NCI-H1092 (cell line): Measurements from ENCODE around the gene TEDC1.
A peak's percentile ranks its signal among the peaks of the same experiment; 100 is the strongest.

Experiments
- DNase-seq: peaks from one replicate; lab custom pipeline; 2025; lab: John Stamatoyannopoulos, UW

TEDC1 gene, protein sequence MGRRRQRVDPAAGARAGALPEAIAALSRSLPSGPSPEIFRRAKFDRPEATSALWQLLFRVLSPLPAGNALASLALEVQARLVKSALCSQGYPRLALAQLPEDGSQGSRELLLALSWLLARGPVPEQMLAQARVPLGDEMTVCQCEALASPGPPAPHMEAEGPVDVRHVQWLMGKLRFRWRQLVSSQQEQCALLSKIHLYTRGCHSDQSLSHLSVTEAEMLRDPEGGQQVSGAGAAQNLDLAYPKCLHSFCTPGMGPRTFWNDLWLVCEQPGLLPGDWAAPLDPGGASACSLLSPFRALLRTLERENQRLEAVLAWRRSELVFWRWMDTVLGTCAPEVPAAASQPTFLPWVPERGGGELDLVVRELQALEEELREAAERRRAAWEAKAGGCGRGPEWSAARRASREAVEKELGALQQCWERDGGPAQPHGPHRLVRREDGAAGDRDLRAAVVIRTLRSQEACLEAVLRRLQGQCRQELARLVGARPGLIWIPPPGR

DNA sequence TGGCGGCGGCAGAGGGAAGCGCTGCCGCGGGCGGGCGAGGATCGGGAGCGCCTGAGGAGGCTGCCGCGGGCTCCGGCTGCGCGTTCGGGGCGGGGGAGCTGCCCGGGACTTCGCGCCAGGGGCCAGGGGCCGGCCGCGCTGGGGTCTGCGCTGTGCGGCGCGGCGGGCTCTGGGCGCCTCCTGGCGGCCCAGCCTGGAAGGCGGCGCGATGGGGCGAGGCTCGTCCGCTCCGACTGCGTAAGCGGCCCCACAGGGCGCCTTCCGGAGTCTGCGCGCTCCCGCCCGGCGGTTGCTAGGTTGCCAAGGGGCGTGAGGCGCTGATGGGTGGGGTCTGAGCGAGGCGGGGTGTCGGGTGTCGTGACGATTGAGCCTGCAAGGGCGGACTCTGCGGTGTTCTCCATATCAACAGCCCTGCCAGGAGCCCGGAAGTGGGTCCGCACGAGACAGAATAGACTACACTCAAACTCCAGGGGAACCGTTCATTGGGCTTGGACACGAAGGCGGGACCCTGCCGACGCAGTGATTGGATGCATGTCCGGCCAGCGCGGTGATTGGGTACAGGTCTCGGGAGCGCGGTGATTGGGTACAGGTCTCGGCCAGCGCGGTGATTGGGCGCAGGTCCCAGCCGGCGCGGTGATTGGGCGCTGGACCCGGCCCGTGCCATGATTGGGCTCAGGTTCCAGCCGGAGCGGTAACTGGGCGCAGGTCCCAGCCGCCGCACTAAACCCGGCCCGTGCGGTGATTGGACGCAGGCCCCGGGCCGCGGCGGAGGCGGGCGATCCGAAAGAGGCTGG lies at the start of gene TEDC1:
Gene TEDC1, plus strand, starts transcription at position 675 of the 794 bp plus-strand sequence. CDS start 130 bp downstream, outside the sequence.
- peak; percentile 99 for DNase-seq

DNA sequence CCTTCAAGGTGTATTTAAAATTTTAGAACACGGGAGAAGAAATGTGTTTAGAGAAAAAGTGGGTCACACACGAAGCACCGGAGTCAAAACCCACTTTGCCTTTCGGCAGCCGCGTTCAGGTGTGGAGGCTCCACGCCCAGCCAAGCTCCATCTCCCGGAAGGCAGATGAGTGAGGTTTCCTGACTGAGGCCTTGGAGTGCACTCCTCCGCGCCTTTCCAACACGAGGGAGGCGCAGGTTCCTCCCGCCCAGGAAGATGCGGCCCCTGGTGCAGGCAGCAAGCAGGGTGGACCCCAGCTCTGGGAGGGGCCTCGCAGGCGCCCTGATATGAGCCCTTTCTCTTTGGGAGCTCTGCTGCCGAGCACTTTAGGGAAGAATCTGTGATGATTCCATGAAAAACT lies 48.9 kb upstream of the TEDC1 start:
- no peak for DNase-seq

DNA sequence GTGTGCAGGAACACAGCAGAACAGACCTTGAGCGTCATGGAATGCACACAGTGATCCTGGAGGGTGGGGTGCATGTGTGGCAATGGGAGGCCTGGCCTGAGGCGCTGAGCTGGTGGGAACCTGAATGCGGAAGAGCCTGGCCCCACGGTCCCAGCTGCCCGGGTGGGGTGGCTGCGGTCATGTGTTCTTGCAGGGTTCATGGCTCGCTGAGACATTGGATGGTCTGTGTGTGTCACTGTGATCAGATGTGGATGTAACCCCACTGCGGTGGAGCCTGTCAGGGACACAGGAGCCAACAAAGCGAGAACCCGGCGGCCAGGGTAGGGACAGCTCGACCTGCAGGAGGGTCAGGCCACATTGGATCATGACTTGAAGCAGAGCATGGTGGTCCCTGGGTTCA lies 48.2 kb upstream of the TEDC1 start:
- no peak for DNase-seq

DNA sequence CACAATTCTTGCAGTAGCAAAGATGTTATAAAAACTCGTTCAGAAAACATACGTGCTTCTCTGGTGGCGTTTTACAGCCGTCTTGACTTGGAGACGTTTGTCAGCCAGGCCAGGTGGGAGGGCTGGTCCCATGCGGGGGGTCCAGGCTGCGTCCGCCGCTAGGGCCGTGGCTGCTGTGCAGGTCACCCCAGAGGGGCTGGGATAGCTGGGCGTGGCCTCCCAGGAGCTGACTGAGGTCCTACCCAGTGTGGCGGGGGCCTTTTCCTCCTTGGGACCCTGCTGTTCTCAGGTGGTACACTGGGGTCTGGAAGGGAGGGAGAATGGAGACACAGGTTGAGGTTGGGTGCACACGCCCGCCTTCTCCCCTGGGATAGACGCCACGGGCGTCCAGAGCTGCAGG lies 46.2 kb upstream of the TEDC1 start:
- no peak for DNase-seq

DNA sequence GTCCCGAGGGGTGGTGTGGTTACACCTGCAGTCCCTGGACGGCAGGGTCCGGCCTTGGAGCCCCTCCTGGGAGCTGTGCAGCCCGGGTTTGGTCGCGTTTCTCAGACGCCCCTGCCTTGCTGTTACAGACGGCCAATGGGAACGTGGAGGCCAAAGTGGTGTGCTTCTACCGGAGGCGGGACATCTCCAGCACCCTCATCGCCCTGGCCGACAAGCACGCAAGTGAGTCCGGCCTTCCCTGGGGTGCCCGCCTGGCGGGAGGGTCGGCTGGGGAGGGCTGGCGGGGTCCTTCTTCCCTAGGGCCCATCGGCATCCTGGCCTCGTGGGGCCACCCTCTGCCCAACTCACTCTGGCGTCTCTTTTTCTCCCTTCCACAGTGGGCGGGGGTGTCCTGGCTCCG lies 45.8 kb upstream of the TEDC1 start:
- no peak for DNase-seq

DNA sequence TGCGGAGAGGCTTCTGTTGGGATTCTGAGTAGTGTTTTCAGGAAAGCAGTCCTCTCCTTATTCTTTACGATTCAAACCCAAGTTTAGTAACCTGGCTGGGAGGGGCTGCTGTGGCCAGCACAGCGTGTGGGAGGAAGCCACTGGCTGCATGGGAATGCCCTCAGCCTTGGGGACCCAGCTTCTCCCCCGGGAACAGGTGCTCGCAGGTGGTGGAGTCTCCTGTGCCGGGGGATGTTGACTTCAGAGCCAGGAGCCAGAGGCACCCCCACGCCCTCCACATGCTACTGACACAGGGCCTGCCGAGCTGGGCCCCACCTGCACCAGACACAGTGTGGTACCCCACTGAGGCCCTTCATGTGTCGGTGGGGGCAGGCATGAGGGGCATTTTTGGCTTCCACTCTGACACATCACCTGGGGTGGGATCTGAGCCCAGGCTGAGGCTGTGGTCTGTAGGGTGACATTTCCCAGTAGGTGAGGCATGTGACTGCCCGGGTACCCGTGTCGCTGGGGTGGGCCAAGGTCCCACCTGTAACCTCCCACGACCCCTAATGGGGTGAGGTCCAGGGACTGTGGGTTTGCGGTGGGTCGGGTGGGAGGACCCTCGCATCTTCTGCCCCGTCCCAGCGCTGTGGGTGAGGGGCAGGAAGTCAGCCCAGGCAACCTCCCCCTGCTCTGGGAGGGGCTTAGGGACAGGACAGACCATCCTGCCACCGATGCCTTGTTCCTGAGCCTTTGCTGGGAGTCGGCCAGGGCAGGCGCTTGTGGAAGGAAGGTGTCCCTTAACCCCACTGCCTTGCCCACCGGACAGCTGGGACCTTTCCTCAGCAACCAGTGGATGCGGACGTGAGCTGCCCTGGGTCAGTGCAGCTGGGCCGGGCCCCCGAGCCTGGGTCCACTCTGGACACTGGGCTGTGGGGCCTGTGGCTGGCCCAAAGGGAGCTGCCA lies 44.9 kb upstream of the TEDC1 start:
- no peak for DNase-seq

DNA sequence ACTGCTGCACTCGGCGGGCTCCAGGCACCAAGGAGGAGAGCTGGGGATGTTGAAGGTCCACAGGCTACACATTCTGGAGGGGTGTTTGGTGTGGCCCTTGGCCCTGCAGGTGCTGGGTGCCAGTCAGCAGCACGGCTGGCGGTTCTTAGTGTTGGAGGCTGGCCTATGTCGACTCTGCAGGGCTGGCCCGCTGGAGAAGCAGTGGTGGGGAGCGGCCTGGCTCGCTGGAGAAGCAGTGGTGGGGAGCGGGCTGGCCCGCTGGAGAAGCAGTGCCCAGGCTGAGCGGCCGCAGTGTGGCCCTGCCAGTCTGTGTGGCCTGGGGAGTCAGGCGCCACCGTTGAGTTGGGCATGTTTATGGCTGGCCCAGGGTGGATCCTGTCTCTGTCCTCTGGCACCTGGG lies 44.1 kb upstream of the TEDC1 start:
- no peak for DNase-seq

DNA sequence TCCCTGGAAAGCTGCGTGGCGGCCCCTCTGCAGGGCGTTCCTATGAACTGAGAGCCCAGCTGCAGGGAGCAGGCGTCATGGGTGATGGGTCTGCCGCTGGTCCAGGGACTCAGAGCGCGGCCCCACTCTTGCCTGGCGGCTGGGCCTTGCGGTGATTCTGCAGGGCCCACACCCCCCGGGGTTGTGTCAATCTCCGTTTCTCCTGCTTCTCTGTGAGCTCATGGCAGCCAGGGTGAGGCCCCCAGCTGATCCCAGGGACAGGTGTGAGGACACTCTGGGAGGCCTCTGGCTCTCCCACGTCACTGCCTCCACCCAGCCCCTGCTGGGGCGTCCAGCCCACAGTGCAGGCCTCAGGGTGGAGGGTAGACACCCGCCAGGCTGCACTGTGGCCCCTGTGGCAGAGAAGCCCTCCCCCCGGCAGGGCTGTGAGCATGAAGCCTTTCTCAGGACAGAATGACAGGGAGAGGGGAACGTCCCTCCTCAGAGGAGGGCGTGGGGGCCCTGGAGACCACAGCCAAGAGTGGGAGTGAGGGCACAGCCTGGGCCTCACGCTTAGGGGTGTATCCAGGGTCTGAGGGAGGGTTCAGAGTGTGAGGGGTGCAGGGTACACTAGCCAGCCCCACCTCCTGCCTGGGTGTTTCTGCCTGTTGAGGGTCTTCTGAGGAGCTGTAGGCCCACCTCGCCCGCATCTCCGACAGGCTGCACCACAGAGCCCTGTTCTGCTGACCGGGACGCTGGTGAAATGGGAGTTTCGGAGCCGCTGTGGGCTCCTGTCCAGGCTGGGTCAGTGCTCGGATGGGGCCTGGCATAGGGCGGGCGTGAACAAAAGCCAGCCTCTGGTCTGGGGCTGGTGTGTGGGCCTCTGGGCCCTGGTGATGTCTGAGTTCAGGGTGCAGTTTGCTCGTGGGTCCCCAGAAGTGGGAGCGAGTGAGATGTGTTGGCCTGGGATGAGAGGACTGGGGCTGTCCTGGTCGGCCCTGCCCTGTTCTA lies 43.1 kb upstream of the TEDC1 start:
- no peak for DNase-seq

DNA sequence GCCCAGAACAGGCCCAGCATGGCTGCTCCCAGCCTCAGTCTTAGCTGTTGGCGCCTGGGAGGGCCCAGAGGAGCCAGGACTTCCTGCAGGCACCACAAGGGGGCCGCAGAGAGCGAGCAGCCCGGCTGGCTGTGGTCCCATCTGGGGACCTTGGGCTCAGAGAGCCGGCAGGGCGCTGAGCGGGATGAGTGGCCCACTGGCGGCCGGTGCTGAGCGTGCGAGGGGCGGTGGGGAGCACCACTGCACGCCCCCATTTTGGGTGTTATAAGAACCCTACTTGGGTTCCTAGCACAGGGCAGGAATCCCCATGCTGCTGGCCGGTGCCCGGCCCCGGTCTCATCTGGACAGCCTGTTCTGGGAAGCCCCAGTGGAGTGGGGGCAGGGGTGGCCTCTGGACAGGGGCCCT lies 42.3 kb upstream of the TEDC1 start:
- no peak for DNase-seq

DNA sequence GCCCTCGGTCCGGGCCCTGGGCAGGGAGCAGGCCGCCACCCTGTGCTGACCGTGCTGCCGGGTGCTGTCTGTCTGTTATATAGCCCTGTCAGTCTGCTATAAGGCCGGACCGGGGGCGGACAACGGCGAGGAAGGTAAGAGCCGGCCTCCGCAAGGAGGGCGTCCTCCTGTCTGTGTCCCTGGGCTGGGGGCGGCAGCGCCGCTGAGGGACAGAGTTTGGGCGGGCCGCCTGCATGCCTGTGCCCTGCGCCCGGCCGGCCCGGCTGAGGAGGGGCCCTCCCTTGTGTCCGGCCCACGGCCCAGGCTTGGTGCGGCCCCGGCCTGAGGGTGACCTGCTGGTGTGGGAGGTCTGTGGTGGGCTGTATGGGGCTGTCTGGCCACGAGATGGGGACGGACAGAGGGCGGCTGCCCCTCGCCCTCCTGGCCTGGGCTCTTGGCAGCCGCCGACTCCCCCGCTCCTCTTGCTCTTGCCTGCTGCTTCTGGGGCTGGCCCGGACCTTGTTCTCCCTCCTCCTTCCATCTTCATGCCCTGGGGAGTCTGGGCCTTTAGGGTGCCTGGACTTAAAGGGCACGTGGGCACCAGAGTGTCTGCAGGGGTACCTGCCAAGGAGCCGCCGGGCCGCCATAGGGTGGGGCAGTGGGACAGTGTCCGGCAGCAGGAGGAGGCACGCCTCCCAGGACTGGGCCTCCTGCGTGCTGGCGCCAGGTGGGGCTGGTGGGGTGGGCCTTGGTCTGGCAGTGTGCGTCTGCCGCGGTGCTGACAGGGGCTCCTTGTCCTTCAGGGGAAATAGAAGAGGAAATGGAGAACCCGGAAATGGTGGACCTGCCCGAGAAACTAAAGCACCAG lies 41.5 kb upstream of the TEDC1 start:
- no peak for DNase-seq

DNA sequence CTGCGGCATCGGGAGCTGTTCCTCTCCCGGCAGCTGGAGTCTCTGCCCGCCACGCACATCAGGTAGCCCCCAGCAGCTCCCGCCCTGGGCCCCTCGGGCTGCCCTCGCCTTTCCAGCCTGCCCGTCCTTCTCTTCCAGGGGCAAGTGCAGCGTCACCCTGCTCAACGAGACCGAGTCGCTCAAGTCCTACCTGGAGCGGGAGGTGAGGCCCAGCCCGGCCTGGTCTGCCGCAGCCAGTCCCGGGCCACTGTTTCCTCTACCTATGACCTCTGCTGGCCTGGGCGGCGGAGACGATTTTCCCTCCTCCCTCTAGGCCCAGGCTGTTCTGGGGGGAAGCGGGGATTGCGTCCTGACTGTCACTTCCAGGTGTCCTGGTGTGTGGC lies 40.9 kb upstream of the TEDC1 start:
- no peak for DNase-seq

DNA sequence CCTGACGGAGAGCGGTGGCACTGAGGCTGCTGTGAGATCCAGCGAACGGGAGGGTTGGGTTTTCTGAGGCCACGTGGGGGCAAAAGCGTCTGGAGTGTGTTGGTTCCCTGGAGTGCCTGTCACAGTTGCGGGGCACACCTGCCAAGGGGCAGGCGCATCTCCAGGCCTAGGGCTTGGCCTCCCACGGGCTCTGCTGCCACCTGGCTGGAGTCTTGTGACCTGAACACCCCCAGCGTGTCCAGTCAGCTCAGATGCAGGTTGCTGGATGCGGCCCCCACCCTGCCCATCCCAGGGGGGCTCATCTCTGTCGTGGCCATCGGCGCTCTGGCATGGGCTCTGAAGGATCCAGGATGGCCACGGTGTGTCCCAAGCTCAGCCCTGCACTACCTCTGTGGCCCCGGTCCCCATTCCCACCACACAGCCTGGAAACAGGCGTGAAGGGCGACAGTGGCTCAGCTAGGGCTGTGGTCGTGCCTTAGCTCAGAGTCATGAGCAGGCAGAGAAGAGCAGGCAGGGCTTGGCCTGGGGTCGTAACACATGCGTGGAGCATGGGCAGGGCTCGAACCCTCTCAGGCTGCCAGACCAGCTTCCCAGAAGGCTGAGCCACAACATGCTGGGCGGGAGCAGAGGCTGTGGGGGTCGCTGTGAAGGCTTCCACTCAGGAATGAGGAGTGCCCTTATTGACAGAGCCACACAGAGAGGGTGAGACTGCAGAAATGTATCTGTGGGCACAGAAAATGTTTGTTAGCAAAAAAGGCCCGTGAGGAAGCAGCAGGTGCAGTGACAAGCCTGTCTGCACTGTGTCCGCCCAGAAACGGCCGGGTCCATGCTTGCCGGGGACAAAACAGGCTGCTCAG lies 40.0 kb upstream of the TEDC1 start:
- DNase-seq, result no peak

DNA sequence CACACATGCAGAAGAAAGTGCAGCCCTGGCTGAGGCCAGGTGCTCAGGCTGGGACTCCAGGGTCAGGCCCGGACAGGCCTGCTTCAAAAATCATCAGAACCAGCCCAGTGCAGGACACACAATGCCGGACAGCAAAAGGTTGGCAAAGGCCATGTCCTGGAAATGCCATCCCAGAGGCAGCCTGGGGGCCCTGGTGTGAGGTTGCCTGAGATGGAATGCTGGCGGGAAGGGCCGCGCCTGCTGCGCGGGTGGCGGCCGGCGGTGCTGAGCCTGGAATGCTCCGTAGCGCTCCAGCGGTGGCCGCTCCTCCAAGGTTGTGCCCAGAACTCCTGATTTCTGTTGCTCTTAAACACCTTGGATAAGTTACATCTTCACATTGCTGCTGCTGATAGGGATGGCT lies 38.1 kb upstream of the TEDC1 start:
- DNase-seq, result no peak

DNA sequence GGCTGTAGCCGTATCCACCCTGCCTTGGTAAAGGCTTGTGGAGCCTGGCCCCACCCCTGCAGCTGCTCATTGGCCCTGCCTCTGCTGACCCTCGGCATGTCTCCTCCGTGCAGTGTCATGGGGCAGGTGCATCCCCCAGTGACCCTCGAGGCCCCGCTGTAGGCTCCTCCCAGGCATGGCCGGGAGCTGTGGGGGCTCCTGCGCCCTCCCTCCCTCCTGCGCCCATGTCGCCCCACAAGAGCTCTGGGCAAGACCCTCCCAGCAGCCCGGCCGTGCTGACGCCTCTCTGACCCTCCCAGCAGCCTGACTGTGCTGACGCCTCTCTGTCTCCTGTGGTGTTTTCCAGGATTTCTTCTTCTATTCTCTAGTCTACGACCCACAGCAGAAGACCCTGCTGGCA lies 37.2 kb upstream of the TEDC1 start:
- no peak for DNase-seq

DNA sequence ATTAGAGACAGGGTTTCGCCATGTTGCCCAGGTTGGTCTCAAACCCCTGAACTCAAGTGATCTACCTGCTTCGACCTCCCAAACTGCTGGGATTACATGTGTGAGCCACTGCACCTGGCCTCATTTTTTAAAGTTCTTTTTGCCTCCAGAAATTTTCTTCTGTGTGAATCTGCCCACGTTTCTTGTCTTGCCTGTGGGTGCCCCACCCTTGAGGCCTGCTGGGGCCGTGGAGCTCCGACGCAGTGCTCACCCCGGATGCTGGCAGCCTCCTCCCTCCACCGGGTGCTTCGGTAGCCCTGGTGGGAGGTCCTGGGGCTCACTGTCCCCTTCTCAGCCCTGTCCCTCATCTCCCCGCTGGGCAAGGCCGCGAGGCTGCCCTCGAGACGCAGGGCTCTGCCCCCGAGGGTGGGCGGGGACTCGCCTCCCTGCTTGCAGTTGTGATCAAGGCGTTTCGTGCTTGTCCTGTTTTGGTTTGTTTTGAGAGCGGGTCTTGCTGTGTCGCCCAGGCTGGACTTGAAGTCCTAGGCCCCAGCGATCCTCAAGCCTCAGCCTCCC lies 35.9 kb upstream of the TEDC1 start:
- DNase-seq, result no peak

DNA sequence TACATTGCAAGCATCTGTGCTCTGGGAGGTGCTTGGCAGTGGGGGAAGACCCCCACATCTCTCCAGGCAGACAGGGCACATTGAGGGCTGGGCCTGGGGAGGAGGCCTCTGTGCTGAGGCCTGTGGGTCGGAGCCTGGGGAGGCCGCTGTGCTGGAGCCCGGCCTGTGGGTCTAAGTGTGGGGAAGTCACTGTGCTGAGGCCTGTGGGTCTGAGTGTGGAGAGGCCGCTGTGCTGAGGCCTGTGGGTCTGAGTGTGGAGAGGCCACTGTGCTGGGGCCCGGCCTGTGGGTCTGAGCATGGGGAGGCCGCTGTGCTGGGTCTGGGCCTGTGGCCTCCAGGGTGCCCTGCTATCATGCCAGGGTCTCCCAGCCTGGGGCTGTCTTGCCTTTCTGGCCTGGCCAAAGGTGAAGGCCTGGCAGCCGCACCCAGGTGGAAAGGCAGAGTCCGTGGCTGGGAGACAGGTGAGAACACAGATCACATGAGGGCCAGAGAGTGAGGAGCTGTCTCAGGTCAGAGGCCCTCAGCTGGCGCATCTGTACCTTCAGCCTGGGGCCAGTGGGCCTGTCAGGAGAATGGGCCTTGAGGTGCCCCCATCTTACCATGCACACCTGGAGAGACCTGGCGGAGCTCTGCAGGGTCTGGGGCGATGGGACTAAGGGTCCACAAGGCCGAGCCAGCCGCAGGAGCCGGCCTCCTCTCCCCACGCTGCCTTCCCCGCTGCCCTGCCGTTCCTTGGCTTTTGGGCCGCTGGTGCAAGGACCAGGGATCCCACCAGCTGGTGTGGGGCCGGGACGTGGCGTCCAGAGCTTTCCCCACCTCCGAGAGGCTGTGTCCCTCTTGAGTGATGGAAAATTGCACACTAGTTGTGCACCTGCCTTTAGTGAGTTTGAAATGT lies 35.0 kb upstream of the TEDC1 start:
- no peak for DNase-seq

DNA sequence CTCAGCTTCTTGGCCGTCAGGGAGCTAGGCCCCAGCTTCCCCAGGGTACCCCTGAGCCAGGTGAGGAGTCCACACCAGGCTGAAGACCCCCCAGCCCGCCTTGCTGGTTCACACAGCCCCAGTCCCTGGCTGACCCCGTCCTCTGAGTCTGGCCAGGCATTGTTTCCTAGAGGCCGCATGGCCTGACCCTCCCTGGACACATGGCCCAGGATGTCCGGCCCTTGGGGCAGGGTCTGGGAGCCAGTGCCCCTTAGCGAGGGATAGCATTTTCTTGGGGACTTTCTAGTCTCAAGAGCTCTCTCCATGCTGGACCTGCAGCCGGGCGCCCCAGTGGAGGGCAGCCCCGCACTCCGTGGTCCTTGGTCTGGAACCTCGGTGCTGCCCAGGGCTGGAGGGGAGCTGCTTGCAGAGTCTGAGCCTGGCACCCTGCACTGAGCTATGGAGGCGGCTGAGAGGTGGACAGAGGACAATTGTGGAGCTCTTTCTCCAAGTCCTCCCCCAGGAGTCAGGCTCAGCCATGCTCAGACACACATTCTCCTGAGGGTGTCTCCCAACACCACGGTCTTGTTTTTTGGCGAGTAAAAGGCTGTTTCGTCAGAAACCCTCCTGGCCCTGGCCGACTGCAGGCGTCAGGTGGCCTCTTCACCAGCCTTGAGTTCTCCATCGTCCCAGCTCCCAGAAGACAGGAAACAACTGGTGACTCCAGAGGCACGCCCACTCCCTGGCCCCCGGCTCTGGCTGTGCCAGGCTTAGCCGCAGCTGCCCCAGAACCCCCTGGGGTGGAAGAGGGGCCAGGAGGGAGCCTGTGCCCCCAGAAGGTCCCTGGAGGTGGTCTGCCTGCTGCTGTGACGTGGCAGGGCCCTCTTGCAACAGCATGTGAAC lies 34.1 kb upstream of the TEDC1 start:
- no peak for DNase-seq
